NCI-H2081 (cell line): Measurements from ENCODE around the gene VSIG1.

ENCODE experiments used
- DNase-seq, 2 experiments: peaks; one replicate each; lab custom pipeline; 2025; lab: John Stamatoyannopoulos, UW

The VSIG1 gene

GRCh38 chrX:108064613-108065012 is 19.7 kb downstream of the VSIG1 start:
- no peak for DNase-seq

GRCh38 chrX:108068121-108068520 is 23.3 kb downstream of the VSIG1 start:
- no peak for DNase-seq

DNA sequence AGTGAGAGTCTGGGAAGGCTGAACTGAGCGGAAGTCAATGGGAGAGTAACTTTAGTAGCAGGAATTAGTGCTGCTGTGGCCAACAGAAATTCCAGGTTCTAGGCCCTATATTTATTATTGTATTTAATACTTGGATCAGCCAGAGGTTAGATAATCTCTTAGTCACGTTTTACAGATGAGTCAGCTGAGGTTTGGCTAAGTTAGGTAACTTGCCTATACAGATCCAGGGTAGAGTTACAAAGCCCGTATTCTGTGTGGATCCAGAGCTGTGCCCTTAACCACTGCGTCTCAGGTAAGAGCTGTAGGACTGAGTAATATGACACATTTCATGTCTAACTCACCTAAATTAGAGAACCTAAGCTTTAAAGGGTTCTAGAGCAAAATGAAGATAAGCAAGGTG is 26.0 kb downstream of the VSIG1 start:
- no peak for DNase-seq

DNA sequence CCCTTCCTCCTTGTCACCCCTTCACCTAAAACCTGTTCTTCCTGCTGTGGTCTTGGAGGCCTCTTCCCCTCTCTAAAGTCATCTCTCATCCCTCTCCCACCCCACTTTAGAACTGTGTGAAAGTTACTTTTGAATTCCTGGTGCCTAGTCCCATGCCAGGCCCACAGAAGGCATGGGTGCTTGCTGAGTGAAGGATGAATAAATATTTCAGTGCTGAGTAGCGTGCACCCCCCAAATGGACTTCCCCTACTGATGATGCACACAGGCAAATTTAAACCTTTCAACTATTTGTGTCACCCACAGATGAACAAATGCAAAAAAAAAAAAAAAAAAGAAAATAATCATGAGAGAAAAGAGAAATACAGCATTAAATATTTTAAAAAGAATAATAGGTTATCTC is 26.7 kb downstream of the VSIG1 start:
- no peak for DNase-seq

DNA sequence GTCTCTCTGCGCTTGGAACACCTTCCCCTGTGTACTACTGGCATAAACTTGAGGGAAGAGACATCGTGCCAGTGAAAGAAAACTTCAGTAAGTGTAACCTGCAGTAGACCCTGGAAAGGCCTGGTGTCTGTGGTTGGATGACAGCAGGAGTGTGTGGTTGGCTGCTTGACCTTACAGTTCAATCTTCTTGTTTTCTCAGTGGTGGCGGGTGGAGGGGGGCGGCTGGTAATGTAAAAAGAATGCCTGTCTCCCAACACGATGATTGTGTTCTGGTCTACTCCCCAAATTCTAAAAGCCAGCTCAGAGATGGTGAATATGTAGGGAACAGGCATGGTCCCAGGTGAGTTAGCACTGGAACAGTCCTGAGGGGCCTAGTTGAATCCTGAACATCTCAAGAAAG is 27.9 kb downstream of the VSIG1 start:
- no peak for DNase-seq

GRCh38 chrX:108081110-108081509 is 36.2 kb downstream of the VSIG1 start:
- DNase-seq: no peak

- no peak for DNase-seq
These were observed 42.9 kb downstream of the VSIG1 start for GRCh38 chrX:108087792-108088191.

DNA sequence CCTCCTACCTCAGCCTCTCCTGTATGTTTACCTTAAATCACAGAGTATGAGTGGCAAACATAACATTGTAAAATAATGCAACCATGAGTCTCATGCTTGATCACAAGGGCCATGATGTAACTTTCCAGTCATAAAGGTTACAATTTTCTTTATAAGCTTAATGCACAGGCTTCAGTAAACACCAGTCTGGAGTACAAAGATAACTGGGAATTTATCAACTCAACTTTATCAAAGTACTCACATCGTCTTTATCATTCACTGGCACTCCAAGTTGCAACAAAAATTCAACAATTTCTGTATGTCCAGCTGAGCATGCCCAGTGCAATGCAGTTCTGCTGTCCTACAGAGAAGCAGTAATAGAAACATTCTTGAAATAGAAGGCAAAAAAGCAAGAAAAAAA is 43.6 kb downstream of the VSIG1 start:
- no peak for DNase-seq

GRCh38 chrX:108090491-108091263 is 45.8 kb downstream of the VSIG1 start:
- no peak for DNase-seq

- DNase-seq: peak; percentile 97 to 99
These were observed 46.5 kb downstream of the VSIG1 start, which contains the start of the genes ATG4A and PSMD10 for GRCh38 chrX:108091264-108091877. Gene ATG4A, plus strand, starts transcription at chrX:108091778. Its CDS starts 49 bp downstream, at chrX:108091827. Gene PSMD10, minus strand, starts transcription at chrX:108091542. Its CDS starts 22 bp downstream, at chrX:108091520.

DNA sequence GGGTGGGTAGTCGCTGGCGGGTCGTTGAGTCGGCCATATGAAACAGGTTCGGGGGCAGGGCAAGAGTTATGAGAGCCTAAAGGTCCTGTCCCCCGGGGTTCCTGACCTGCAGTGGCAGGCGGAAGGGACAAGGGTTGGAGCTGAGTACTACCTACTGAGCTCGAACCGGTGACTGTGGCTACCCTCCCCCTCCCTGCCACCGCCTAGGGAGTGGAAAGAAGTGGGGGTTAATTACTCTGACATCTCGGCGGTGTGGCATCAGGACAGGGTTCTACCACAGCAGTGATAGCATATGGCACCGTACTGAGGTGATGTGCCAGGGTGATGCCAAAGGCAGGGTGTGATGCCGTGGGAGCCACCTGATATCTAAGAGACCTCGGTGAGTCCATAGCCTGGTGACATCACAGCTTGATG is 47.0 kb downstream of the VSIG1 start:
- peak; percentile 58 to 82 for DNase-seq

GRCh38 chrX:108097380-108097779 is 52.5 kb downstream of the VSIG1 start:
- no peak for DNase-seq

DNA sequence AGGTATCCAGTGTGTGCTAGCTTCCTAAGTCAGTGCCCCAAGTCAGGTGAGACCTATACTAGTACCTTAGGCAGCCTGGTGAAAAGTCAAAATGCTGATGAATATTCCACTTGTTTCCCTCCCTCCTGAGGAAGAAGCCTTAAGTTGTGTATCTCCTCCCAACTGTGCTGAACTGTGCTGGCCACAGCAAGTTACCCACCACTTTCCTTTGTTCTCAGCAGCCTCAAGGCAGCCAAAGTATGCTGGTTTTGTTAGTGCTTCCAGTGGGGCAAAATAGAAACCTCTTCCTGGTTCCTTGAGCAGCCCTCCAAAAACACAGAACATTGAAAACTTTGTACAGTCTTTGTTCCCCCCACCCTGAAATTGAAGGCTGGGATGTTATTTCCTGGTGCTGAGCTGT is 60.6 kb downstream of the VSIG1 start:
- DNase-seq: no peak

DNA sequence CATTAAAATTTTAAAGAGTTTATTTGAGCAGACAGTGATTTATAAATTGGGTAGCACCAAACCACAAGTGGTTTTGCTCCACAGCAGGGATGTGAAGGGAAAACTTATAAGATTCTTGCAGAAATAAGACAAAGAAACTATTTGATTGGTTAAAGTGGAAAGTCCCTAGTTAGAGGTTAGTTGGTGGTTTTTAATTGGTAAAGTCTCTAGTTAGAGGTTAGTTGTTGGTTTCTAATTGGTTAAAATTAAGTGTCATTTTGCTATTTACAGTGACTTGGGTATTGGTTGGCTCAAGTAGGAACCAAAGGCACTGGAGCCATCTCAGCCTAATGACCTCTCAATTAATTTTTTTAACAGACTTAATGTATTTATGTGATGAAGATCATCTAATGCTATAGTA is 69.7 kb downstream of the VSIG1 start:
- DNase-seq: no peak

GRCh38 chrX:108117988-108118387 is 73.1 kb downstream of the VSIG1 start:
- DNase-seq: no peak

GRCh38 chrX:108121291-108121690 is 76.4 kb downstream of the VSIG1 start:
- DNase-seq: no peak

DNA sequence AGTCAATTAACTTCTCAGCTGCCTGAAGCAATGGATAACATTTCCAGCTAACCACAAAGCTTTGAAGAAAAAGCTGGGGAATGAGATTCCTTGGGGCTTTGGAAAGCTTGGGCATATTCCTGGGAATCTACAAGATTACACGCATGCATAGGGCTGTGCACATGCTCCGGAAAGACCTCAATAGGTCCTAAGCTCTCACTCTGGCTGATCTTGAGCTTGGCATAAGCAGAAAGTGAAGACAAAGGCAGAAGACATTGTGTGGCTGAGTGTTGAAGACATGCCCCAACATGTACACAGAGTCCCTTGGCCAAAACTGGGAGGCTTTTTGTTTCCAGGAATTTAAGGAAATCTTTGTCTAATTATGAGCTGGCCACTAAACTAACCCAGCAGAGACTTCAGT is 77.9 kb downstream of the VSIG1 start:
- DNase-seq: no peak

DNA sequence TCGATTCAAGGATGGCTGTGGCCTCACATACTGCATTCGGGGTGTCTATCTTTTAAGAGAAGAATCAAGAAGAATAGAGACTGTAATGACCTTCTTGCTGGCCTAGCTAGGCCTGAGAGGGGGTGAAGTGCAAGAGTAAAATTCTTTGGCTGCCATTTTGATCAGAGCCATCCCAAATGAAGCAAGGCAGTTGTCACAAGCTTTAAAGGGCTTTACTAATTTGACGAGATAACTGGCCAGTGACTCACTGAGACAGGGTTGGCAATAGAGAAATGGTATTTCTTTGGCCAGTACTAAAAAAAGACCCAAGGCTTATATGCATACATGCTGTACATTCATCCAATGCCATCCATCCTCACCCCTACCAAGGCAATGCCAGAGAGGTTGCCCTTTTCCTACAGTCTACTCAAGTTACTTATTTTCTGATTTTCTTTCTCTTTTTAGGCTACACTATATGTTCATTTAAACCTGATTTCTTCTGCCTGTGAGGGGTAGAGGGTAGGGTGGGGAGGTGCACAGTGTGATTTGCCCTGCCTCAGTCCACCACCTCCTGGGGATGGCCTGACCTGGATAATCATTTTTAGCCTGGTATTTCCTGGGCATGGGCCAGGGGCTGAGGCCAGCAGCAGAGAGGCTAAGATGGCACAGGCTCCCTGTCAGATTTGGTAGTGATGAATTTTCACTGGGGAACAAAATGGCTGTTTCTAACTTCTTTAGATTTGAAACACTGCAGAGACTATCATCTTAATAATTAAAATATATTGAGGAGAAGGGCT is 78.9 kb downstream of the VSIG1 start:
- no peak for DNase-seq

- DNase-seq: no peak
These were observed 81.8 kb downstream of the VSIG1 start for GRCh38 chrX:108126661-108127060.

DNA sequence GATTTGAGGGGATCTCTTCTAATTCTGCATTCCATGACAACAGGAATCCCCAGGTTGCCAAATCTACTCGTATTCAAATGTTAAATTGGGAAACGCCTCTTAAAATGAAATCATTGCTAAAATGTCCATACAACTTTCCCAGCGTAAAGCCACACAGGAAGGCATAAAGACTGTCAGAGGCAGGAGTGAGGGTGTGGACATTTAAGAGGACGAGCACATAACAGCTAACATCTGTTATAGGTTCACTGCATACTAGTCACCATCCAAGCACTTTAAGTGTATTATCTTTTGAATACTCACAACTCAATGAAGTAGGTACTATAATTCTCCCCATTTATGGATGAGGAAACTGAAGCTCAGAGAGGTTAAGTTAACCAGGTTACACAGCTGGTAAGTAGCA is 82.3 kb downstream of the VSIG1 start:
- no peak for DNase-seq
